Nephron progenitor cell (in vitro differentiated cells): Measurements from ENCODE around the gene NABP1.

Source experiments
- DNase-seq: peaks from one replicate; pipeline ENCODE4 v3.0.0; 2021
- H3K27ac Mint-ChIP-seq: 2 replicates; pipeline ENCODE4 v1.8.0; 2021; ENCODE audit warnings: mild to moderate bottlenecking, moderate library complexity, mixed read lengths
- H3K27me3 Mint-ChIP-seq: 2 replicates; pipeline ENCODE4 v1.8.0; 2021; ENCODE audit warnings: mild to moderate bottlenecking, low read depth, mixed read lengths; ENCODE audit not compliant: poor library complexity
- H3K36me3 Mint-ChIP-seq: 2 replicates; pipeline ENCODE4 v1.8.0; 2021; ENCODE audit warnings: low read depth, mixed read lengths
- H3K4me1 Mint-ChIP-seq: 2 replicates; pipeline ENCODE4 v1.8.0; 2021; ENCODE audit warnings: mixed read lengths
- H3K4me3 Mint-ChIP-seq: 2 replicates; pipeline ENCODE4 v1.8.0; 2021; ENCODE audit warnings: mild to moderate bottlenecking, moderate library complexity, mixed read lengths
- H3K9me3 Mint-ChIP-seq: 2 replicates; pipeline ENCODE4 v1.8.0; 2021; ENCODE audit warnings: mild to moderate bottlenecking, moderate library complexity, mixed read lengths
- CTCF ChIP-seq: fragments of 200-600 bp; sonication (generic); IDR thresholded peaks from 2 replicates; pipeline ENCODE4 v1.5.0; 2021; ENCODE audit warnings: antibody characterized with exemption

Gene NABP1

GRCh38 chr2:191680639-191681038 is 2.7 kb downstream of the NABP1 start:
- no peak for DNase-seq
- no peak overlapping the region for H3K4me3 Mint-ChIP-seq
- H3K27ac Mint-ChIP-seq: no peak overlapping the region
- no peak for TF ChIP-seq CTCF
- H3K27me3 Mint-ChIP-seq: no peaks in the 10 kb centered on the region
- no peaks in the 10 kb centered on the region for H3K9me3 Mint-ChIP-seq
- H3K4me1 Mint-ChIP-seq: peaks cover 38% of the 10 kb centered on the region
- H3K36me3 Mint-ChIP-seq: peaks cover 20% of the 10 kb centered on the region

- H3K36me3 Mint-ChIP-seq: peaks cover 20% of the 10 kb centered on the region
- H3K27ac Mint-ChIP-seq: no peak overlapping the region
- DNase-seq: no peak
- no peaks in the 10 kb centered on the region for H3K27me3 Mint-ChIP-seq
- H3K4me3 Mint-ChIP-seq: no peak overlapping the region
- H3K4me1 Mint-ChIP-seq: peaks cover 27% of the 10 kb centered on the region
- TF ChIP-seq CTCF: no peak
- no peaks in the 10 kb centered on the region for H3K9me3 Mint-ChIP-seq
These were observed 4.2 kb downstream of the NABP1 start for GRCh38 chr2:191682126-191682525.

- DNase-seq: no peak
- Mint-ChIP-seq H3K27ac (no peak overlapping the region), H3K9me3 (no peaks in the 10 kb centered on the region), H3K4me3 (no peak overlapping the region), H3K36me3 (peaks cover 20% of the 10 kb centered on the region), H3K27me3 (no peaks in the 10 kb centered on the region), H3K4me1 (peaks cover 25% of the 10 kb centered on the region)
- no peak for TF ChIP-seq CTCF
These were observed 8.1 kb downstream of the NABP1 start for GRCh38 chr2:191686066-191686465.

- peaks cover 20% of the 10 kb centered on the region for H3K36me3 Mint-ChIP-seq
- H3K4me1 Mint-ChIP-seq: peaks cover 20% of the 10 kb centered on the region
- no peaks in the 10 kb centered on the region for H3K9me3 Mint-ChIP-seq
- no peak for DNase-seq
- no peaks in the 10 kb centered on the region for H3K27me3 Mint-ChIP-seq
- no peak for TF ChIP-seq CTCF
- H3K4me3 Mint-ChIP-seq: no peak overlapping the region
- no peak overlapping the region for H3K27ac Mint-ChIP-seq
These were observed 8.8 kb downstream of the NABP1 start for GRCh38 chr2:191686729-191687128.

- no peaks in the 10 kb centered on the region for H3K27me3 Mint-ChIP-seq
- H3K4me3 Mint-ChIP-seq: no peak overlapping the region
- no peaks in the 10 kb centered on the region for H3K9me3 Mint-ChIP-seq
- no peak overlapping the region for H3K27ac Mint-ChIP-seq
- peaks cover 14% of the 10 kb centered on the region for H3K36me3 Mint-ChIP-seq
- H3K4me1 Mint-ChIP-seq: peaks cover 20% of the 10 kb centered on the region
- TF ChIP-seq CTCF: no peak
- DNase-seq: no peak
These were observed 9.9 kb downstream of the NABP1 start for GRCh38 chr2:191687867-191688266.

- peaks cover 2% of the 10 kb centered on the region for H3K36me3 Mint-ChIP-seq
These were observed 11.2 kb downstream of the NABP1 start for GRCh38 chr2:191688934-191689695.

More at GRCh38 chr2:191688934-191689695, 11.2 kb downstream of the NABP1 start:
- TF ChIP-seq CTCF: no peak
- Mint-ChIP-seq H3K4me1 (peaks cover 20% of the 10 kb centered on the region), H3K4me3 (no peak overlapping the region), H3K9me3 (no peaks in the 10 kb centered on the region), H3K27me3 (no peaks in the 10 kb centered on the region), H3K27ac (no peak overlapping the region)
- no peak for DNase-seq
